ENCODE measurements around the gene OR56B1. TPM values are rescaled to one million over a fixed set of nuclear protein-coding genes. Genes with fewer than 3 reads are reported as not detected.

The OR56B1 gene
- total RNA-seq, 1 donor, result not detected

DNA sequence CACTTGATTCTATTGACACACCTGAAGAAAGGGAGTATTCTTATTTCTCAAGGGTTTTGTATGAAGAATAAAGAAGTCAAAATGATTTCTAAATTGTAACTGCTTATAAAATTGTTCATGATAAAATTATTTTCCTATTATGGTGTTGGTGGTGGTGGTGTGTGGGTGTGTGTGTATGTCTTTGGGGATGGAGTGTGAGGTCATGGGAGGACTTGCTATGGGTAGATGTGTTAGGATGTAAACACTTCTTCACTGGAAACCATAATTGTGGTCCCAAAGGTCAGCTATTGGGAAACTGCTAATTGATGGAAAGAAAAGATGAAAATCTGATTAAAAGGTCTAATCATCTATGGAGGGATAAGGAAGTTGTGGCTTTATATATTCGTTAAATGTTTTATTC is 41.6 kb upstream of the OR56B1 start:
- H3K4me3 ChIP-seq (ENCODE audit: low read depth, low read length), result no peak overlapping the region
- no peak for DNase-seq (ENCODE audit: low read depth)
- TF ChIP-seq, protein P1, sequence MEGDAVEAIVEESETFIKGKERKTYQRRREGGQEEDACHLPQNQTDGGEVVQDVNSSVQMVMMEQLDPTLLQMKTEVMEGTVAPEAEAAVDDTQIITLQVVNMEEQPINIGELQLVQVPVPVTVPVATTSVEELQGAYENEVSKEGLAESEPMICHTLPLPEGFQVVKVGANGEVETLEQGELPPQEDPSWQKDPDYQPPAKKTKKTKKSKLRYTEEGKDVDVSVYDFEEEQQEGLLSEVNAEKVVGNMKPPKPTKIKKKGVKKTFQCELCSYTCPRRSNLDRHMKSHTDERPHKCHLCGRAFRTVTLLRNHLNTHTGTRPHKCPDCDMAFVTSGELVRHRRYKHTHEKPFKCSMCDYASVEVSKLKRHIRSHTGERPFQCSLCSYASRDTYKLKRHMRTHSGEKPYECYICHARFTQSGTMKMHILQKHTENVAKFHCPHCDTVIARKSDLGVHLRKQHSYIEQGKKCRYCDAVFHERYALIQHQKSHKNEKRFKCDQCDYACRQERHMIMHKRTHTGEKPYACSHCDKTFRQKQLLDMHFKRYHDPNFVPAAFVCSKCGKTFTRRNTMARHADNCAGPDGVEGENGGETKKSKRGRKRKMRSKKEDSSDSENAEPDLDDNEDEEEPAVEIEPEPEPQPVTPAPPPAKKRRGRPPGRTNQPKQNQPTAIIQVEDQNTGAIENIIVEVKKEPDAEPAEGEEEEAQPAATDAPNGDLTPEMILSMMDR (IDR thresholded peaks at IDR 0.05; ENCODE audit: insufficient read depth, low read length), result no peak

DNA sequence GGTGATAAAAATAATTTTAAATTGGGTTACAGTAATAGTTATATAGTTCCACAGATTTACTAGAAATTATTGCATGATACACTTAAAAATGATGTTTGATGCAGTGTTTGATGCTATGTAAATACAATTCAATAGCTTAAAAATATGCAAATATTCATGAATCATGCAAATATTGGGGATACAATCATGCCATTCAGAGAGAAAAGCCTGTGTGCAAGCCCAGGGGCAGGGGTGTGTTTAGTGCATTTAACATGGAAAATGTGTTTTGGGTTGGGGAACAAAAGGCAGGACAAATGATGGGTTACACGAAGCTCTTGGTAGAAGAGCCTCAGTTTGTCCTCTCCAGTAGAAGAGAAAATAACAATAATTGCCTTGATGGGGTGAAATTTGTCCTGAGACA is 40.7 kb upstream of the OR56B1 start:
- H3K4me3 ChIP-seq (ENCODE audit: low read depth, low read length), result no peak overlapping the region
- TF ChIP-seq, protein P1 (IDR thresholded peaks at IDR 0.05; ENCODE audit: insufficient read depth, low read length), result no peak
- DNase-seq (ENCODE audit: low read depth), result no peak

- H3K4me3 ChIP-seq (ENCODE audit: low read depth, low read length), result no peak overlapping the region
- DNase-seq (ENCODE audit: low read depth), result no peak
- TF ChIP-seq, protein P1 (IDR thresholded peaks at IDR 0.05; ENCODE audit: insufficient read depth, low read length), result no peak
Measured at GRCh38 chr11:5696210-5696609, 40.0 kb upstream of the OR56B1 start.

- TF ChIP-seq, protein P1 (IDR thresholded peaks at IDR 0.05; ENCODE audit: insufficient read depth, low read length), result no peak
- no peak for DNase-seq (ENCODE audit: low read depth)
Measured at GRCh38 chr11:5698281-5698680, 38.0 kb upstream of the OR56B1 start.

GRCh38 chr11:5700421-5701054 is 35.7 kb upstream of the OR56B1 start:
- TF ChIP-seq, protein P1 (IDR thresholded peaks at IDR 0.05; ENCODE audit: insufficient read depth, low read length), result no peak
- no peak overlapping the region for H3K4me3 ChIP-seq (ENCODE audit: low read depth, low read length)
- DNase-seq (ENCODE audit: low read depth), result no peak

More at GRCh38 chr11:5698281-5698680, 38.0 kb upstream of the OR56B1 start:
- H3K4me3 ChIP-seq (ENCODE audit: low read depth, low read length), result no peak overlapping the region

- H3K4me3 ChIP-seq (ENCODE audit: low read depth, low read length), result no peak overlapping the region
- TF ChIP-seq, protein P1 (IDR thresholded peaks at IDR 0.05; ENCODE audit: insufficient read depth, low read length), result no peak
- DNase-seq (ENCODE audit: low read depth), result no peak
Measured at GRCh38 chr11:5701055-5701577, 35.1 kb upstream of the OR56B1 start.

All from fibroblast of the aortic adventitia (primary cell).